MM.1S (cell line): Measurements from ENCODE around the gene CTU2.

Source experiments
- DNase-seq: peaks from one replicate; pipeline ENCODE4 v3.0.0-alpha.2; 2015
- H2AFZ ChIP-seq: fragments of 300-600 bp; sonication (generic); 2 replicates; pipeline ENCODE4 v1.6.0; 2016; ENCODE audit warnings: antibody characterized with exemption, low read length
- H3F3A ChIP-seq: fragments of 300-600 bp; sonication (generic); 2 replicates; pipeline ENCODE4 v1.6.1; 2016; ENCODE audit warnings: mild to moderate bottlenecking, antibody characterized with exemption, low read length, moderate library complexity, mixed read lengths; ENCODE audit not compliant: insufficient read depth
- H3K27ac ChIP-seq: fragments of 300-600 bp; sonication (generic); 2 replicates; pipeline ENCODE4 v1.5.1; 2016; ENCODE audit warnings: mild to moderate bottlenecking, low read length
- H3K27me3 ChIP-seq: fragments of 300-600 bp; sonication (generic); replicated peaks from 2 replicates; pipeline ENCODE4 v1.6.0; 2016; ENCODE audit warnings: low read length; ENCODE audit not compliant: insufficient read depth
- H3K36me3 ChIP-seq: fragments of 300-600 bp; sonication (generic); replicated peaks from 2 replicates; pipeline ENCODE4 v1.6.1; 2016; ENCODE audit warnings: mild to moderate bottlenecking, low read length, mixed read lengths; ENCODE audit not compliant: insufficient read depth
- H3K4me1 ChIP-seq: fragments of 300-600 bp; sonication (generic); 2 replicates; pipeline ENCODE4 v1.6.1; 2016; ENCODE audit warnings: low read length, mixed read lengths
- H3K4me2 ChIP-seq: fragments of 300-600 bp; sonication (generic); 2 replicates; pipeline ENCODE4 v1.6.0; 2016; ENCODE audit warnings: low read depth, low read length
- H3K4me3 ChIP-seq: fragments of 300-600 bp; sonication (generic); 2 replicates; pipeline ENCODE4 v1.5.1; 2016; ENCODE audit warnings: low read length, mixed read lengths
- H3K79me2 ChIP-seq: fragments of 300-600 bp; sonication (generic); 2 replicates; pipeline ENCODE4 v1.6.1; 2016; ENCODE audit warnings: mixed run types, low read length, mixed read lengths
- H3K9ac ChIP-seq: fragments of 300-600 bp; sonication (generic); 2 replicates; pipeline ENCODE4 v1.6.1; 2016; ENCODE audit warnings: low read length, mixed read lengths
- H3K9me2 ChIP-seq: fragments of 300-600 bp; sonication (generic); replicated peaks from 2 replicates; pipeline ENCODE4 v1.6.1; 2016; ENCODE audit warnings: mild to moderate bottlenecking, low read length, mixed read lengths; ENCODE audit not compliant: insufficient read depth
- H3K9me3 ChIP-seq: fragments of 300-600 bp; sonication (generic); replicated peaks from 2 replicates; pipeline ENCODE4 v1.6.1; 2016; ENCODE audit warnings: mild to moderate bottlenecking, low read length, mixed read lengths; ENCODE audit not compliant: insufficient read depth
- H4K20me1 ChIP-seq: fragments of 300-600 bp; sonication (generic); 2 replicates; pipeline ENCODE4 v1.6.1; 2016; ENCODE audit warnings: mild to moderate bottlenecking, low read length, moderate library complexity, mixed read lengths; ENCODE audit not compliant: insufficient read depth
- CTCF ChIP-seq: fragments of 300-600 bp; sonication (generic); IDR thresholded peaks from 2 replicates; pipeline ENCODE4 v1.5.1; 2016; ENCODE audit warnings: antibody characterized with exemption, low read length, mixed read lengths
- EZH2 ChIP-seq: fragments of 300-600 bp; sonication (generic); optimal IDR thresholded peaks from 2 replicates; pipeline ENCODE3; 2017; ENCODE audit warnings: low read depth, mild to moderate bottlenecking, antibody characterized with exemption, low read length, mixed read lengths
- EZH2phosphoT487 ChIP-seq: fragments of 300-600 bp; sonication (generic); IDR thresholded peaks from 2 replicates; pipeline ENCODE4 v1.6.1; 2018; ENCODE audit warnings: antibody characterized with exemption, low read length

The CTU2 gene

GRCh38 chr16:88678224-88678979 is 27.9 kb upstream of the CTU2 start:
- Histone ChIP-seq H3K27ac (no peak overlapping the region), H3K4me3 (no peak overlapping the region), H2AFZ (no peak overlapping the region), H3K9me3 (no peaks in the 10 kb centered on the region), H3K27me3 (no peaks in the 10 kb centered on the region), H3K79me2 (no peaks in the 10 kb centered on the region), H3K4me2 (no peak overlapping the region), H3K9ac (no peak overlapping the region), H3K4me1 (peaks cover 16% of the 10 kb centered on the region), H3K36me3 (no peaks in the 10 kb centered on the region), H3K9me2 (no peaks in the 10 kb centered on the region), H3F3A (peaks cover 17% of the 10 kb centered on the region), H4K20me1 (no peaks in the 10 kb centered on the region)
- no peak for DNase-seq
- no peak for TF ChIP-seq EZH2phosphoT487
- no peak for TF ChIP-seq CTCF

GRCh38 chr16:88680554-88681083 is 25.7 kb upstream of the CTU2 start:
- TF ChIP-seq CTCF = no peak
- TF ChIP-seq EZH2 = no peak
- TF ChIP-seq EZH2phosphoT487 = no peak
- Histone ChIP-seq H3K4me2 (peak overlapping the region; percentile 86), H3K27ac (peak overlapping the region; percentile 94; the same call in 1 of the 2 replicates), H3K4me1 (peaks cover 23% of the 10 kb centered on the region), H4K20me1 (no peaks in the 10 kb centered on the region), H3K27me3 (no peaks in the 10 kb centered on the region), H2AFZ (no peak overlapping the region), H3K36me3 (no peaks in the 10 kb centered on the region), H3F3A (peaks cover 27% of the 10 kb centered on the region), H3K9ac (peak overlapping the region; percentile 20; the same call in 1 of the 2 replicates), H3K4me3 (no peak overlapping the region), H3K9me2 (no peaks in the 10 kb centered on the region), H3K79me2 (peaks cover 8% of the 10 kb centered on the region; the same call in 1 of the 2 replicates), H3K9me3 (no peaks in the 10 kb centered on the region)
- no peak for DNase-seq

- Histone ChIP-seq H3K4me2 (peak overlapping the region; percentile 86), H3K36me3 (no peaks in the 10 kb centered on the region), H3K9me3 (no peaks in the 10 kb centered on the region), H3K79me2 (peaks cover 8% of the 10 kb centered on the region; the same call in 1 of the 2 replicates), H2AFZ (no peak overlapping the region), H3K4me3 (peak overlapping the region; percentile 45; the same call in 1 of the 2 replicates), H3F3A (peaks cover 27% of the 10 kb centered on the region), H3K27me3 (no peaks in the 10 kb centered on the region), H3K9me2 (no peaks in the 10 kb centered on the region), H3K4me1 (peaks cover 23% of the 10 kb centered on the region), H3K9ac (peak overlapping the region; percentile 72), H3K27ac (peak overlapping the region; percentile 94), H4K20me1 (no peaks in the 10 kb centered on the region)
- no peak for TF ChIP-seq EZH2phosphoT487
- peak; percentile 63 for TF ChIP-seq CTCF
- DNase-seq = peak; percentile 84
Observed at GRCh38 chr16:88681084-88681680, 25.1 kb upstream of the CTU2 start.
